WTC11 (cell line): ENCODE data around the gene BLOC1S5. TPM values are rescaled to one million over a fixed set of nuclear protein-coding genes. Genes with fewer than 3 reads are reported as not detected.

Source experiments
- ATAC-seq: fragments of 200-7000 bp; cut with Tn5 transposase; 2 replicates; pipeline ENCODE4 v1.10.0; 2021; ENCODE audit warnings: mild to moderate bottlenecking, moderate library complexity
- CTCF ChIA-PET: fragments of 300-600 bp; sonication (Branson Sonifier 250); formaldehyde crosslinking; loops from one replicate; lab custom pipeline; 2021; ENCODE audit warnings: antibody characterized with exemption; lab: Charles Lee
- POLR2A ChIA-PET: fragments of 350-600 bp; sonication (Branson Sonifier 250); formaldehyde crosslinking; loops from one replicate; lab custom pipeline; 2021; ENCODE audit warnings: antibody characterized with exemption; lab: Charles Lee
- DNase-seq: peaks from one replicate; pipeline ENCODE4 v3.0.0; 2021; ENCODE audit warnings: low spot score
- H3K27ac Mint-ChIP-seq: 2 replicates; pipeline ENCODE4 v1.8.0; 2021; ENCODE audit warnings: mixed read lengths
- H3K27me3 Mint-ChIP-seq: 2 replicates; pipeline ENCODE4 v1.8.0; 2021; ENCODE audit warnings: low read depth, mild to moderate bottlenecking, moderate library complexity, mixed read lengths
- H3K36me3 Mint-ChIP-seq: 2 replicates; pipeline ENCODE4 v1.8.0; 2021; ENCODE audit warnings: mixed read lengths
- H3K4me1 Mint-ChIP-seq: 2 replicates; pipeline ENCODE4 v1.8.0; 2022; ENCODE audit warnings: mixed read lengths
- H3K4me3 Mint-ChIP-seq: 2 replicates; pipeline ENCODE4 v1.8.0; 2021; ENCODE audit warnings: mild to moderate bottlenecking, moderate library complexity, mixed read lengths
- H3K9me3 Mint-ChIP-seq: 2 replicates; pipeline ENCODE4 v1.8.0; 2021; ENCODE audit warnings: mixed read lengths
- ATF1 ChIP-seq: sonication (generic); formaldehyde crosslinking; IDR thresholded peaks from 2 replicates; pipeline ENCODE4 v1.8.1; 2023; ENCODE audit warnings: mild to moderate bottlenecking, moderate library complexity, missing genetic modification reagents
- EMX1 ChIP-seq: fragments of 250-450 bp; sonication (Bioruptor Pico); IDR thresholded peaks from 2 replicates; pipeline ENCODE4 v1.8.0; 2021; ENCODE audit warnings: mild to moderate bottlenecking
- FOXJ3 ChIP-seq: sonication (generic); formaldehyde crosslinking; IDR thresholded peaks from 2 replicates; pipeline ENCODE4 v1.9.0; 2021; ENCODE audit warnings: missing genetic modification reagents, mild to moderate bottlenecking, borderline replicate concordance
- GABPB1 ChIP-seq: sonication (generic); formaldehyde crosslinking; IDR thresholded peaks from 2 replicates; pipeline ENCODE4 v1.8.1; 2023; ENCODE audit warnings: mild to moderate bottlenecking, missing genetic modification reagents
- HMGA2 ChIP-seq: fragments of 250-450 bp; sonication (Bioruptor Pico); IDR thresholded peaks from 2 replicates; pipeline ENCODE4 v1.4.0; 2021; ENCODE audit warnings: mild to moderate bottlenecking, moderate library complexity
- KAT7 ChIP-seq: sonication (generic); formaldehyde crosslinking; IDR thresholded peaks from 2 replicates; pipeline ENCODE4 v1.8.1; 2023; ENCODE audit warnings: missing genetic modification reagents, mild to moderate bottlenecking, borderline replicate concordance
- MXD4 ChIP-seq: fragments of 250-450 bp; sonication (Bioruptor Pico); IDR thresholded peaks from 2 replicates; pipeline ENCODE4 v1.8.0; 2021; ENCODE audit warnings: mild to moderate bottlenecking, moderate library complexity, borderline replicate concordance
- NFATC4 ChIP-seq: fragments of 250-450 bp; sonication (Bioruptor Pico); IDR thresholded peaks from 2 replicates; pipeline ENCODE4 v1.9.0; 2021; ENCODE audit warnings: mild to moderate bottlenecking
- ZNF121 ChIP-seq: sonication (generic); formaldehyde crosslinking; IDR thresholded peaks from 2 replicates; pipeline ENCODE4 v1.8.0; 2023; ENCODE audit warnings: missing genetic modification reagents
- ZNF232 ChIP-seq: sonication (generic); formaldehyde crosslinking; IDR thresholded peaks from 2 replicates; pipeline ENCODE4 v1.8.0; 2022; ENCODE audit warnings: mild to moderate bottlenecking, missing genetic modification reagents
- ZNF423 ChIP-seq: fragments of 250-450 bp; sonication (Bioruptor Pico); IDR thresholded peaks from 2 replicates; pipeline ENCODE4 v2.1.2; 2022; ENCODE audit warnings: mild to moderate bottlenecking, moderate library complexity
- total RNA-seq: library from RNA; stranded (reverse); gene quantifications from 3 replicates; pipeline ENCODE4 v1.2.3, GENCODE V29; 2021
- TF ChIP-seq, protein P1 (sequence below): sonication (generic); formaldehyde crosslinking; IDR thresholded peaks from 2 replicates; pipeline ENCODE4 v1.8.1; 2022; ENCODE audit warnings: missing genetic modification reagents, borderline replicate concordance
- TF ChIP-seq, protein P2 (sequence below): sonication (generic); formaldehyde crosslinking; IDR thresholded peaks from 2 replicates; pipeline ENCODE4 v1.8.1; 2022; ENCODE audit warnings: low read depth, missing genetic modification reagents, borderline replicate concordance
- TF ChIP-seq, protein P3 (sequence below): sonication (generic); formaldehyde crosslinking; IDR thresholded peaks from 2 replicates; pipeline ENCODE4 v1.8.0; 2022; ENCODE audit warnings: mild to moderate bottlenecking, missing genetic modification reagents
- TF ChIP-seq, protein P4 (sequence below): sonication (generic); formaldehyde crosslinking; IDR thresholded peaks from 2 replicates; pipeline ENCODE4 v1.8.1; 2022; ENCODE audit warnings: mild to moderate bottlenecking, missing genetic modification reagents, moderate library complexity, borderline replicate concordance
- TF ChIP-seq, protein P5 (sequence below): fragments of 200-600 bp; IDR thresholded peaks from 2 replicates; pipeline ENCODE4 v1.8.0; 2022; ENCODE audit warnings: antibody characterized with exemption
- TF ChIP-seq, protein P6 (sequence below): sonication (generic); formaldehyde crosslinking; IDR thresholded peaks from 2 replicates; pipeline ENCODE4 v1.8.1; 2023; ENCODE audit warnings: mild to moderate bottlenecking, missing genetic modification reagents, moderate library complexity
- TF ChIP-seq, protein P7 (sequence below): sonication (generic); formaldehyde crosslinking; IDR thresholded peaks from 2 replicates; pipeline ENCODE4 v1.8.0; 2022; ENCODE audit warnings: mild to moderate bottlenecking, missing genetic modification reagents
- TF ChIP-seq, protein P8 (sequence below): sonication (generic); formaldehyde crosslinking; IDR thresholded peaks from 2 replicates; pipeline ENCODE4 v1.8.1; 2023; ENCODE audit warnings: mild to moderate bottlenecking, missing genetic modification reagents, moderate library complexity

Gene BLOC1S5
- total RNA-seq, 1 experiment from 2014 or later: 17.9 TPM

DNA sequence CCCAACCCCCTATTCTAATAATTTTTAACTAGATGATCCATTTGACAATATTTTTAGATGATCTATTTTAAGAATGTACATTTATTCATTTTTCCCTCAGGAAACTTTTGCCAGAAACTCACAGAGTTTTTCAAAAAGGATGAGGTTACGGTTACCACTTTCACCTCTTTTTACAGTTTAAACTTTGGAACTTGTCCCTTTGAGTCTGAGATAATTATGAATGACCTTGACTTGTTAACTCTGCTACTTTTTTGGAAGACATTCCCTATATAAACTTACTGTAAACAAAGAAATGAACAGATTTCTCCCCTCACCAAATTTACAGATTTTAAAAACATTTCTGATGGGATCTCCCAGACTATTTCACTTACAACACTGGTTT, 18.4 kb upstream of the BLOC1S5 start (continued):
- TF ChIP-seq, protein P1, sequence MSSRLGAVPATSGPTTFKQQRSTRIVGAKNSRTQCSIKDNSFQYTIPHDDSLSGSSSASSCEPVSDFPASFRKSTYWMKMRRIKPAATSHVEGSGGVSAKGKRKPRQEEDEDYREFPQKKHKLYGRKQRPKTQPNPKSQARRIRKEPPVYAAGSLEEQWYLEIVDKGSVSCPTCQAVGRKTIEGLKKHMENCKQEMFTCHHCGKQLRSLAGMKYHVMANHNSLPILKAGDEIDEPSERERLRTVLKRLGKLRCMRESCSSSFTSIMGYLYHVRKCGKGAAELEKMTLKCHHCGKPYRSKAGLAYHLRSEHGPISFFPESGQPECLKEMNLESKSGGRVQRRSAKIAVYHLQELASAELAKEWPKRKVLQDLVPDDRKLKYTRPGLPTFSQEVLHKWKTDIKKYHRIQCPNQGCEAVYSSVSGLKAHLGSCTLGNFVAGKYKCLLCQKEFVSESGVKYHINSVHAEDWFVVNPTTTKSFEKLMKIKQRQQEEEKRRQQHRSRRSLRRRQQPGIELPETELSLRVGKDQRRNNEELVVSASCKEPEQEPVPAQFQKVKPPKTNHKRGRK: no peak
- no peak for TF ChIP-seq ZNF423 (CRISPR knock-in tag)

DNA sequence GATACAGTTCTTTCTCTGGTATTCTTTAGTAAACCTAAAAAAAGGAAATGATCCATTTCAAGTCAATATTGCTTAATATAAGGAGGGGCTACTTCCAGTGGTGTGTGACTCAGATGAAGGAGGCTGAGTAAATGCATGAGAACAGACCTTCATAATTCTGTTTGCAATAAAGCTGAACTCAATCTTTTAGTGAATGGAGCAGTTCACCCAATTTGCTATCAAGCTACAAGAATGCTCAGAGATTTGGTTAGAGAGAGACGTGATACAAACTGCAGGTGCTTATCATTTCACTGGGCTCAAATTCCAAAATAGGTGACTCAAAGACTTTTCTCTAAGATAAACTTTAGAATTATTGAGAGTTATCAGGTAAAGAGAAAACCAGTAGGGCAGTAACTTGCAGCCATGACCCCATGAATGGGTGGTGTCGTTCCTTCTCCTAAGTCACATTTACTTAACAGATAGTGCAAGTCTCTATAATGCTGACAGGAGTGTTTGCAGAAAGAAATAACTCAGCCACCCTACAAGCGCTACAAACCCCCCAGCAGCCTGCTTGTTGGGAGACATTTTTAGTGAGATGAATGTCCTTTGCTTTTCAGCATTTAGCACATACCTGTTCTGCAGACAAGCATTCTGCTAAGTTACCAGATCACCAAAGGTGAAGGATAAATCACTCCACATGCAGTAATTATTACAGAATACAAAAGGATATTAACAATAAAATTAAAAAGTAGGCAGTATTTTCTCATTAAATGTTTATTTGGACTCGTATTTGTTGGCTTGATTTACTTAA, 16.4 kb upstream of the BLOC1S5 start:
- peaks cover 55% of the 10 kb centered on the region for H3K36me3 Mint-ChIP-seq
- no peaks in the 10 kb centered on the region for H3K27me3 Mint-ChIP-seq
- H3K4me3 Mint-ChIP-seq: no peak overlapping the region
- DNase-seq: no peak
- peaks cover 9% of the 10 kb centered on the region; the same call in 1 of the 2 replicates for H3K9me3 Mint-ChIP-seq
- no peak for ATAC-seq
- CTCF ChIA-PET: no interaction called here
- POLR2A ChIA-PET: no interaction called here
- TF ChIP-seq, protein P2, sequence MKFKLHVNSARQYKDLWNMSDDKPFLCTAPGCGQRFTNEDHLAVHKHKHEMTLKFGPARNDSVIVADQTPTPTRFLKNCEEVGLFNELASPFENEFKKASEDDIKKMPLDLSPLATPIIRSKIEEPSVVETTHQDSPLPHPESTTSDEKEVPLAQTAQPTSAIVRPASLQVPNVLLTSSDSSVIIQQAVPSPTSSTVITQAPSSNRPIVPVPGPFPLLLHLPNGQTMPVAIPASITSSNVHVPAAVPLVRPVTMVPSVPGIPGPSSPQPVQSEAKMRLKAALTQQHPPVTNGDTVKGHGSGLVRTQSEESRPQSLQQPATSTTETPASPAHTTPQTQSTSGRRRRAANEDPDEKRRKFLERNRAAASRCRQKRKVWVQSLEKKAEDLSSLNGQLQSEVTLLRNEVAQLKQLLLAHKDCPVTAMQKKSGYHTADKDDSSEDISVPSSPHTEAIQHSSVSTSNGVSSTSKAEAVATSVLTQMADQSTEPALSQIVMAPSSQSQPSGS: no peak
- TF ChIP-seq ZNF121 (CRISPR knock-in tag) (no peak), GABPB1 (CRISPR knock-in tag) (no peak), KAT7 (CRISPR knock-in tag) (no peak), ZNF232 (CRISPR knock-in tag) (no peak)
- H3K27ac Mint-ChIP-seq: no peak overlapping the region
- H3K4me1 Mint-ChIP-seq: peaks cover 13% of the 10 kb centered on the region

DNA sequence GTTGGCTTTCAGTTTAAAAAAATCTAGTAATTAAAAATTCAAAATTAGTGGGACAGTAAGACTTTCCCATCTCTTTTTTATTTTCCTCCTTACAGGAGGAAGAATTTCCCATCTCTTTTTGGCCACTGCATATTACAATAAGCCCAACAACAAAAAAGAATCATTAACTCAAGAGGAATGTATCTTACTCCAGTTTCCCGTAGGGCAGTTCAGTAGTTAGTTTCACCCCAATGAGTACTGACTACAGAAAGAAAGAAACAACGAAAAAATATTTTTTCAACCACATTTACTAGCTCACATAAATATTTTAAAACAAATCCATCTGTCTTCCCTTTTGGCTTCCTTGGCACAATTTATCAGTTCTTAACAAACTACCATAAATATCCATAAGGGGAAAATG, 14.9 kb upstream of the BLOC1S5 start:
- ChIA-PET CTCF (no interaction called here), POLR2A (no interaction called here)
- no peaks in the 10 kb centered on the region for H3K27me3 Mint-ChIP-seq
- DNase-seq: no peak
- no peak for ATAC-seq
- peaks cover 53% of the 10 kb centered on the region for H3K36me3 Mint-ChIP-seq
- peaks cover 13% of the 10 kb centered on the region for H3K4me1 Mint-ChIP-seq
- TF ChIP-seq, protein P3, sequence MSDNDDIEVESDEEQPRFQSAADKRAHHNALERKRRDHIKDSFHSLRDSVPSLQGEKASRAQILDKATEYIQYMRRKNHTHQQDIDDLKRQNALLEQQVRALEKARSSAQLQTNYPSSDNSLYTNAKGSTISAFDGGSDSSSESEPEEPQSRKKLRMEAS (CRISPR knock-in tag): no peak
- TF ChIP-seq NFATC4 (CRISPR knock-in tag) (no peak), HMGA2 (CRISPR knock-in tag) (no peak), ATF1 (CRISPR knock-in tag) (no peak), FOXJ3 (CRISPR knock-in tag) (no peak), MXD4 (CRISPR knock-in tag) (no peak), EMX1 (no peak)
- TF ChIP-seq, protein P4, sequence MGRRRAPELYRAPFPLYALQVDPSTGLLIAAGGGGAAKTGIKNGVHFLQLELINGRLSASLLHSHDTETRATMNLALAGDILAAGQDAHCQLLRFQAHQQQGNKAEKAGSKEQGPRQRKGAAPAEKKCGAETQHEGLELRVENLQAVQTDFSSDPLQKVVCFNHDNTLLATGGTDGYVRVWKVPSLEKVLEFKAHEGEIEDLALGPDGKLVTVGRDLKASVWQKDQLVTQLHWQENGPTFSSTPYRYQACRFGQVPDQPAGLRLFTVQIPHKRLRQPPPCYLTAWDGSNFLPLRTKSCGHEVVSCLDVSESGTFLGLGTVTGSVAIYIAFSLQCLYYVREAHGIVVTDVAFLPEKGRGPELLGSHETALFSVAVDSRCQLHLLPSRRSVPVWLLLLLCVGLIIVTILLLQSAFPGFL (CRISPR knock-in tag): no peak
- TF ChIP-seq, protein P5, sequence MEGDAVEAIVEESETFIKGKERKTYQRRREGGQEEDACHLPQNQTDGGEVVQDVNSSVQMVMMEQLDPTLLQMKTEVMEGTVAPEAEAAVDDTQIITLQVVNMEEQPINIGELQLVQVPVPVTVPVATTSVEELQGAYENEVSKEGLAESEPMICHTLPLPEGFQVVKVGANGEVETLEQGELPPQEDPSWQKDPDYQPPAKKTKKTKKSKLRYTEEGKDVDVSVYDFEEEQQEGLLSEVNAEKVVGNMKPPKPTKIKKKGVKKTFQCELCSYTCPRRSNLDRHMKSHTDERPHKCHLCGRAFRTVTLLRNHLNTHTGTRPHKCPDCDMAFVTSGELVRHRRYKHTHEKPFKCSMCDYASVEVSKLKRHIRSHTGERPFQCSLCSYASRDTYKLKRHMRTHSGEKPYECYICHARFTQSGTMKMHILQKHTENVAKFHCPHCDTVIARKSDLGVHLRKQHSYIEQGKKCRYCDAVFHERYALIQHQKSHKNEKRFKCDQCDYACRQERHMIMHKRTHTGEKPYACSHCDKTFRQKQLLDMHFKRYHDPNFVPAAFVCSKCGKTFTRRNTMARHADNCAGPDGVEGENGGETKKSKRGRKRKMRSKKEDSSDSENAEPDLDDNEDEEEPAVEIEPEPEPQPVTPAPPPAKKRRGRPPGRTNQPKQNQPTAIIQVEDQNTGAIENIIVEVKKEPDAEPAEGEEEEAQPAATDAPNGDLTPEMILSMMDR: no peak
- TF ChIP-seq, protein P6, sequence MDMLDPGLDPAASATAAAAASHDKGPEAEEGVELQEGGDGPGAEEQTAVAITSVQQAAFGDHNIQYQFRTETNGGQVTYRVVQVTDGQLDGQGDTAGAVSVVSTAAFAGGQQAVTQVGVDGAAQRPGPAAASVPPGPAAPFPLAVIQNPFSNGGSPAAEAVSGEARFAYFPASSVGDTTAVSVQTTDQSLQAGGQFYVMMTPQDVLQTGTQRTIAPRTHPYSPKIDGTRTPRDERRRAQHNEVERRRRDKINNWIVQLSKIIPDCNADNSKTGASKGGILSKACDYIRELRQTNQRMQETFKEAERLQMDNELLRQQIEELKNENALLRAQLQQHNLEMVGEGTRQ (CRISPR knock-in tag): no peak
- TF ChIP-seq, protein P7, sequence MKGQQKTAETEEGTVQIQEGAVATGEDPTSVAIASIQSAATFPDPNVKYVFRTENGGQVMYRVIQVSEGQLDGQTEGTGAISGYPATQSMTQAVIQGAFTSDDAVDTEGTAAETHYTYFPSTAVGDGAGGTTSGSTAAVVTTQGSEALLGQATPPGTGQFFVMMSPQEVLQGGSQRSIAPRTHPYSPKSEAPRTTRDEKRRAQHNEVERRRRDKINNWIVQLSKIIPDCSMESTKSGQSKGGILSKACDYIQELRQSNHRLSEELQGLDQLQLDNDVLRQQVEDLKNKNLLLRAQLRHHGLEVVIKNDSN: no peak
- TF ChIP-seq, protein P8, sequence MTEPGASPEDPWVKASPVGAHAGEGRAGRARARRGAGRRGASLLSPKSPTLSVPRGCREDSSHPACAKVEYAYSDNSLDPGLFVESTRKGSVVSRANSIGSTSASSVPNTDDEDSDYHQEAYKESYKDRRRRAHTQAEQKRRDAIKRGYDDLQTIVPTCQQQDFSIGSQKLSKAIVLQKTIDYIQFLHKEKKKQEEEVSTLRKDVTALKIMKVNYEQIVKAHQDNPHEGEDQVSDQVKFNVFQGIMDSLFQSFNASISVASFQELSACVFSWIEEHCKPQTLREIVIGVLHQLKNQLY (CRISPR knock-in tag): no peak
- no peak overlapping the region for H3K4me3 Mint-ChIP-seq
- H3K9me3 Mint-ChIP-seq: peaks cover 9% of the 10 kb centered on the region; the same call in 1 of the 2 replicates
- no peak overlapping the region for H3K27ac Mint-ChIP-seq
